HCT116 (cell line): ENCODE results near the gene NPS. TPM values are rescaled to one million over a fixed set of nuclear protein-coding genes. Genes with fewer than 3 reads are reported as not detected.

Experiments used
- ATAC-seq: fragments of 200-7000 bp; cut with Tn5 transposase; 2 replicates; pipeline ENCODE4 v1.9.1; 2020; ENCODE audit warnings: mild to moderate bottlenecking, moderate library complexity
- BruUV-seq: library from RNA; stranded (reverse); fragments of 400-500 nt; replicated peaks from 2 replicates; lab custom pipeline; 2021; lab: Mats Ljungman, UMichigan
- CTCF ChIA-PET: fragments of 300-600 bp; sonication (Branson Sonifier 250); formaldehyde crosslinking; loops from one replicate; lab custom pipeline; 2021; ENCODE audit warnings: antibody characterized with exemption; lab: Charles Lee
- POLR2A ChIA-PET: fragments of 300-600, 350-600 bp; sonication (Branson Sonifier 250); formaldehyde crosslinking; loops from one replicate; lab custom pipeline; 2021; ENCODE audit warnings: antibody characterized with exemption; lab: Charles Lee
- RAD21 ChIA-PET, 2 experiments: fragments of 300-600 bp; sonication (Branson Sonifier 250); formaldehyde crosslinking; loops; one replicate each; lab custom pipeline; 2023; ENCODE audit warnings: low total read pairs in 2 of 2; ENCODE audit not compliant: uncharacterized antibody in 2 of 2, unreplicated experiment in 2 of 2, low non-redundant PET in 1 of 2; lab: Charles Lee
- DNase-seq: peaks from one replicate; pipeline ENCODE4 v3.0.0-alpha.2; 2010; ENCODE audit warnings: low read depth, low spot score
- H2AFZ ChIP-seq: fragments of 200-600 bp; shearing (Covaris generic), sonication (generic); 2 replicates; pipeline ENCODE4 v1.6.1; 2017; ENCODE audit warnings: low read depth, mixed run types, mixed read lengths, antibody characterized with exemption, low read length; ENCODE audit not compliant: poor library complexity, severe bottlenecking
- H3K27ac ChIP-seq: 2 replicates; pipeline ENCODE4 v1.5.1; 2012; ENCODE audit warnings: low read depth, low read length
- H3K27me3 ChIP-seq: fragments of 200-600 bp; sonication (generic); 2 replicates; pipeline ENCODE4 v1.6.1; 2016; ENCODE audit warnings: mixed run types, low read length, mixed read lengths; ENCODE audit not compliant: insufficient read depth
- H3K36me3 ChIP-seq, 2 experiments: fragments of 200-500 bp in 1 of 2; fragments of 200-600 bp in 1 of 2; sonication (Bioruptor generic) in 1 of 2; sonication (generic) in 1 of 2; 2 replicates each; pipeline versions ENCODE4 v1.5.1 to v1.6.1; 2014 to 2016; ENCODE audit warnings: low read length in 2 of 2, inconsistent platforms in 1 of 2, mixed read lengths in 1 of 2, mixed run types in 1 of 2; ENCODE audit not compliant: insufficient read depth in 2 of 2, control insufficient read depth in 1 of 2
- H3K4me1 ChIP-seq, 2 experiments: fragments of 200-600 bp in 1 of 2; sonication (generic) in 1 of 2; 2 replicates each; pipeline versions ENCODE4 v1.5.1 to v1.6.1; 2012 to 2017; ENCODE audit warnings: low read length in 2 of 2, inconsistent platforms in 1 of 2, mild to moderate bottlenecking in 1 of 2, mixed read lengths in 1 of 2, mixed run types in 1 of 2, moderate library complexity in 1 of 2; ENCODE audit not compliant: insufficient read depth in 2 of 2, control insufficient read depth in 1 of 2
- H3K4me2 ChIP-seq: fragments of 200-600 bp; sonication (generic); 2 replicates; pipeline ENCODE4 v1.6.1; 2017; ENCODE audit warnings: mixed run types, low read length, mixed read lengths
- H3K4me3 ChIP-seq, 2 experiments: fragments of 200-600 bp in 1 of 2; sonication (generic) in 1 of 2; replicated peaks in 1 of 2; 2 replicates each; pipeline ENCODE4 v1.5.1; 2011 to 2016; ENCODE audit warnings: low read length in 2 of 2, control low read depth in 1 of 2, low read depth in 1 of 2, mild to moderate bottlenecking in 1 of 2, mixed read lengths in 1 of 2, mixed run types in 1 of 2
- H3K79me2 ChIP-seq: fragments of 200-600 bp; sonication (generic); 2 replicates; pipeline ENCODE4 v1.6.1; 2017; ENCODE audit warnings: mild to moderate bottlenecking, mixed run types, low read length, moderate library complexity, mixed read lengths; ENCODE audit not compliant: insufficient read depth
- H3K9ac ChIP-seq: fragments of 200-600 bp; sonication (generic); 2 replicates; pipeline ENCODE4 v1.6.1; 2016; ENCODE audit warnings: low read length, mixed read lengths
- H3K9me2 ChIP-seq: fragments of 200-600 bp; sonication (generic), shearing (Covaris generic); 2 replicates; pipeline ENCODE4 v1.6.1; 2017; ENCODE audit warnings: mixed run types, mild to moderate bottlenecking, moderate library complexity; ENCODE audit not compliant: insufficient read depth
- H3K9me3 ChIP-seq, 2 experiments: fragments of 200-500 bp in 1 of 2; fragments of 200-600 bp in 1 of 2; sonication (Bioruptor generic) in 1 of 2; sonication (generic) in 1 of 2; 2 replicates each; pipeline ENCODE4 v1.6.1; 2014 to 2017; ENCODE audit warnings: low read length in 2 of 2, mixed read lengths in 2 of 2, inconsistent platforms in 1 of 2, low read depth in 1 of 2, mild to moderate bottlenecking in 1 of 2, mixed run types in 1 of 2, moderate library complexity in 1 of 2; ENCODE audit not compliant: control insufficient read depth in 1 of 2, insufficient read depth in 1 of 2
- H4K20me1 ChIP-seq: fragments of 200-600 bp; sonication (generic), shearing (Covaris generic); 2 replicates; pipeline ENCODE4 v1.6.1; 2017; ENCODE audit warnings: mixed run types, mild to moderate bottlenecking, moderate library complexity; ENCODE audit not compliant: insufficient read depth
- ATF3 ChIP-seq: IDR thresholded peaks from 2 replicates; pipeline ENCODE4 v1.6.1; 2012
- CBX3 ChIP-seq: IDR thresholded peaks from 2 replicates; pipeline ENCODE4 v1.6.1; 2012; ENCODE audit warnings: low read depth
- CEBPB ChIP-seq: IDR thresholded peaks from 2 replicates; pipeline ENCODE4 v1.6.1; 2012; ENCODE audit warnings: low read depth
- EGR1 ChIP-seq: IDR thresholded peaks from 2 replicates; pipeline ENCODE4 v1.6.1; 2012; ENCODE audit warnings: low read depth
- EZH2 ChIP-seq: fragments of 200-600 bp; sonication (generic); IDR thresholded peaks from 2 replicates; pipeline ENCODE4 v1.6.1; 2017; ENCODE audit warnings: antibody characterized with exemption, mixed run types
- EZH2phosphoT487 ChIP-seq: fragments of 200-600 bp; IDR thresholded peaks from 2 replicates; pipeline ENCODE4 v1.6.1; 2018; ENCODE audit warnings: antibody characterized with exemption, borderline replicate concordance
- POLR2A ChIP-seq: IDR thresholded peaks from 2 replicates; pipeline ENCODE4 v1.7.0; 2011; ENCODE audit warnings: borderline replicate concordance; ENCODE audit not compliant: insufficient read depth, insufficient read length; ENCODE audit errors: extremely low read depth
- POLR2AphosphoS5 ChIP-seq: IDR thresholded peaks from 2 replicates; pipeline ENCODE4 v1.6.1; 2011; ENCODE audit warnings: mild to moderate bottlenecking, low read depth, low read length, moderate library complexity
- RAD21 ChIP-seq: IDR thresholded peaks from 2 replicates; pipeline ENCODE4 v1.6.1; 2012; ENCODE audit warnings: low read depth, mild to moderate bottlenecking
- REST ChIP-seq: IDR thresholded peaks from 2 replicates; pipeline ENCODE4 v1.6.1; 2012; ENCODE audit warnings: low read depth
- SIN3A ChIP-seq: IDR thresholded peaks from 2 replicates; pipeline ENCODE4 v1.6.1; 2012; ENCODE audit warnings: low read depth
- TCF7L2 ChIP-seq: IDR thresholded peaks from 2 replicates; pipeline ENCODE4 v1.7.0; 2011; ENCODE audit warnings: borderline replicate concordance, inconsistent platforms; ENCODE audit not compliant: insufficient read depth, insufficient read length; ENCODE audit errors: extremely low read depth
- YY1 ChIP-seq: IDR thresholded peaks from 2 replicates; pipeline ENCODE4 v1.6.1; 2011; ENCODE audit warnings: low read length, low read depth, moderate library complexity, mild to moderate bottlenecking; ENCODE audit not compliant: insufficient replicate concordance; ENCODE audit errors: extremely low read depth
- ZBTB33 ChIP-seq: IDR thresholded peaks from 2 replicates; pipeline ENCODE4 v1.6.1; 2011; ENCODE audit warnings: mild to moderate bottlenecking, low read length, moderate library complexity; ENCODE audit not compliant: insufficient replicate concordance; ENCODE audit errors: extremely low read depth
- ZFX ChIP-seq: fragments of 450-650 bp; IDR thresholded peaks from 2 replicates; pipeline ENCODE4 v1.6.1; 2017
- ZNF274 ChIP-seq: fragments of 200-500 bp; sonication (Bioruptor generic); IDR thresholded peaks from 2 replicates; pipeline ENCODE4 v1.6.1; 2014; ENCODE audit warnings: mild to moderate bottlenecking, low read depth, low read length, inconsistent platforms
- intact Hi-C: fragments of 100-400 bp; cut with micrococcal nuclease; formaldehyde crosslinking; loops from 2 replicates; pipeline ENCODE4 v1.10.0; 2022
- total RNA-seq: library from RNA; stranded (reverse); gene quantifications from one replicate; pipeline ENCODE4 v1.2.1, GENCODE V29; 2021; ENCODE audit not compliant: unreplicated experiment
- TF ChIP-seq, protein P1 (sequence below), 3 experiments: fragments of 200-600 bp in 1 of 3; sonication (generic) in 1 of 3; IDR thresholded peaks in 2 of 3; conservative IDR thresholded peaks in 1 of 3; 2 replicates each; pipeline ENCODE4 v1.5.1; 2012 to 2017; ENCODE audit warnings: low read depth in 2 of 3, low read length in 2 of 3, antibody characterized with exemption in 1 of 3, borderline replicate concordance in 1 of 3, control low read depth in 1 of 3, mild to moderate bottlenecking in 1 of 3, mixed read lengths in 1 of 3, mixed run types in 1 of 3, moderate library complexity in 1 of 3; ENCODE audit not compliant: insufficient read depth in 1 of 3

The NPS gene
- total RNA-seq, 1 experiment from 2014 or later, result not detected

GRCh38 chr10:127576740-127577161 lies 27.6 kb downstream of the NPS start:
- H3K9ac ChIP-seq, result no peak overlapping the region
- no peak overlapping the region for H2AFZ ChIP-seq

More at GRCh38 chr10:127576740-127577161, 27.6 kb downstream of the NPS start:
- no peak overlapping the region for H3K4me3 ChIP-seq
- no peak overlapping the region for H3K27ac ChIP-seq
- no peaks in the 10 kb centered on the region for H3K9me2 ChIP-seq
- intact Hi-C loops, result loop anchor here (5.0 to 10.0 kb wide), 2 partner anchors 224 to 332 kb away; no protein-coding TSS in a partner anchor
- no peak for ATAC-seq
- TF ChIP-seq EZH2, result no peak
- no peak for TF ChIP-seq ATF3
- no peak for TF ChIP-seq REST
- no peak for TF ChIP-seq SIN3A
- no peak for TF ChIP-seq CEBPB
- no peak for TF ChIP-seq CBX3
- TF ChIP-seq ZNF274, result no peak
- TF ChIP-seq EZH2phosphoT487, result no peak
- no peak for TF ChIP-seq POLR2A
- TF ChIP-seq POLR2AphosphoS5, result no peak
- TF ChIP-seq RAD21, result no peak
- TF ChIP-seq ZFX, result no peak
- no peak for TF ChIP-seq EGR1
- TF ChIP-seq, protein P1, sequence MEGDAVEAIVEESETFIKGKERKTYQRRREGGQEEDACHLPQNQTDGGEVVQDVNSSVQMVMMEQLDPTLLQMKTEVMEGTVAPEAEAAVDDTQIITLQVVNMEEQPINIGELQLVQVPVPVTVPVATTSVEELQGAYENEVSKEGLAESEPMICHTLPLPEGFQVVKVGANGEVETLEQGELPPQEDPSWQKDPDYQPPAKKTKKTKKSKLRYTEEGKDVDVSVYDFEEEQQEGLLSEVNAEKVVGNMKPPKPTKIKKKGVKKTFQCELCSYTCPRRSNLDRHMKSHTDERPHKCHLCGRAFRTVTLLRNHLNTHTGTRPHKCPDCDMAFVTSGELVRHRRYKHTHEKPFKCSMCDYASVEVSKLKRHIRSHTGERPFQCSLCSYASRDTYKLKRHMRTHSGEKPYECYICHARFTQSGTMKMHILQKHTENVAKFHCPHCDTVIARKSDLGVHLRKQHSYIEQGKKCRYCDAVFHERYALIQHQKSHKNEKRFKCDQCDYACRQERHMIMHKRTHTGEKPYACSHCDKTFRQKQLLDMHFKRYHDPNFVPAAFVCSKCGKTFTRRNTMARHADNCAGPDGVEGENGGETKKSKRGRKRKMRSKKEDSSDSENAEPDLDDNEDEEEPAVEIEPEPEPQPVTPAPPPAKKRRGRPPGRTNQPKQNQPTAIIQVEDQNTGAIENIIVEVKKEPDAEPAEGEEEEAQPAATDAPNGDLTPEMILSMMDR (IDR thresholded peaks at IDR 0.05 in 2 of 3, conservative IDR thresholded peaks at IDR 0.05 in 1 of 3; ENCODE audit: borderline replicate concordance in 1 of 3, insufficient read depth in 1 of 3, low read depth in 2 of 3, low read length in 2 of 3), result no peak
- TF ChIP-seq TCF7L2, result no peak
- TF ChIP-seq YY1, result no peak
- no peak for TF ChIP-seq ZBTB33
- TF ChIP-seq, all 23 proteins: peak for 0
- Histone ChIP-seq H3K9me3 (no peaks in the 10 kb centered on the region; a peak in 1 of 4 replicates), H4K20me1 (no peaks in the 10 kb centered on the region), H3K79me2 (no peaks in the 10 kb centered on the region), H3K27me3 (peaks cover 65% of the 10 kb centered on the region), H3K4me2 (no peak overlapping the region), H3K4me1 (no peaks in the 10 kb centered on the region), H3K36me3 (no peaks in the 10 kb centered on the region)
- ChIA-PET RAD21 (no interaction called here), CTCF (no interaction called here), POLR2A (no interaction called here)
- no peak for DNase-seq
- BruUV-seq, result no TSS peak
